ENCODE data around the gene ANAPC7. TPM values are rescaled to one million over a fixed set of nuclear protein-coding genes. Genes with fewer than 3 reads are reported as not detected.
"Not testable (repeated sequence)": the region's sequence is repeated elsewhere in the genome, so short reads cannot be mapped to it uniquely, and the experiment has no call there.

ANAPC7 gene
- total RNA-seq, 2 donors from 2014 or later = 25.9 to 45.8 TPM

- ATAC-seq = no peak
- 53 to 57% methylated on average over 2 of the region's 2 CpGs for WGBS, 2 donors
- Histone ChIP-seq H3K9me3 (no peaks in the 10 kb centered on the region), H3K36me3 (replicated peaks in 1 of 2; ENCODE audit: insufficient read depth in 1 of 2, low read depth in 2 of 2) (peaks cover 11 to 20% of the 10 kb centered on the region in 2 donors), H3K4me1 (no peaks in the 10 kb centered on the region), H3K27ac (no peak overlapping the region), H3K27me3 (no peaks in the 10 kb centered on the region), H3K4me3 (no peak overlapping the region)
- no peak for TF ChIP-seq CTCF (IDR thresholded peaks at IDR 0.05)
- TF ChIP-seq POLR2A (IDR thresholded peaks at IDR 0.05) = no peak
- DNase-seq = no peak
- intact Hi-C loops (cut with DNase I) = no loop called here
These were observed 32.7 kb upstream of the ANAPC7 start for GRCh38 chr12:110436231-110436630.

DNA sequence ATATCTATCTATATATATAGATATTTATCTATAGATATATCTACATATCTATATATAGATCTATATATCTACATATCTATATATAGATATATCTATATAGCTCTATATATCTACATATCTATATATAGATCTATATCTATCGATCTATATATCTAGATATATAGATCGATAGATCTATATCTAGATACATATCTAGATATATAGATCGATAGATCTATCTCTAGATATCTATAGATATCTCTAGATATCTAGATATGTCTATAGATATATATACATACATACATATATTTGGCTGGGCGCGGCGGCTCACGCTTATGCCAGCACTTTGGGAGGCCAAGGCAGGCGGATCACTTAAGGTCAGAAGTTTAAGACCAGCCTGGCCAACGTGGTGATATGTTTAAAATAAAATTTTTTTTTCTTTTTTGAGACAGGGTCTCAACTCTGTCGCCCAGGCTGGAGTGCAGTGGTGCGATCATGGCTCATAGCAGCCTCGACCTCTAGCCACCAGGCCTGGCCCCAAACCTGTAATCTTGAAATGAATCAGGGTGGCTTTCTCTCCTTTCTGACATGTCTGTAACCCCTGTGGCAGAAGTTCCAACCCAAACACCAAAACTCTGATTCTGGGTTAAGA lies 28.6 kb upstream of the ANAPC7 start:
- Histone ChIP-seq H3K27ac (peak overlapping the region in 2 of 4 donors; percentile 51 to 66), H3K9me3 (no peaks in the 10 kb centered on the region), H3K4me3 (peak overlapping the region; percentile 36 to 43), H3K4me1 (no peaks in the 10 kb centered on the region), H3K27me3 (no peaks in the 10 kb centered on the region), H3K36me3 (replicated peaks in 1 of 2; ENCODE audit: insufficient read depth in 1 of 2, low read depth in 2 of 2) (peaks cover 4 to 8% of the 10 kb centered on the region in 2 donors)
- TF ChIP-seq CTCF (IDR thresholded peaks at IDR 0.05) (no peak), POLR2A (IDR thresholded peaks at IDR 0.05) (no peak)
- DNase-seq (peak in 1 of 4 donors; percentile 28), ATAC-seq (no peak)
- 69 to 75% methylated on average over 12 of the region's 12 CpGs for WGBS, 2 donors
- intact Hi-C loops (cut with DNase I) = loop anchor here (2.0 kb wide), 1 partner anchor 331 kb away; no protein-coding TSS in a partner anchor

DNA sequence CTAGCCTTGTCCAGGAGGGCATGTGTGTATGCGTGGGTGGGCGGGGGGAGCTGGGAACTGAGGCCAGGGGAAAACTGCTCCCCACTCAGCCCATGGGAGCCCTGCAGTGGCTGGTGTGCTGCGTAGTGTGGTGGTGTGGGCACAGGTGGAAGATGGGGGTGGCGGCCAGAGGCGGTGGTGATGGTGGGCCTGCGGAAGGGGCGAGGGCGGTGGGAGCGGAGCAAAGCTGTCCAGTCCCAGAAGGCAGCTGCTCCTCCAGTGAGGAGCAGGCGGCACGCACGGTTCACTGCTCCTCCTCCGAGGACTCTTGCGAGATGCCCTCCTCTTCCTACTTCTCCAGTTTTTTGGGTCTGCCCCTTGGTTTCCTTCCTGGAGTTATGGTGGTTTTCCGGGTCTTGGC lies 26.2 kb upstream of the ANAPC7 start:
- H3K9me3 ChIP-seq; ATAC-seq; H3K4me3 ChIP-seq; H3K27me3 ChIP-seq; H3K27ac ChIP-seq; H3K4me1 ChIP-seq; DNase-seq; H3K36me3 ChIP-seq (replicated peaks in 1 of 2; ENCODE audit: insufficient read depth in 1 of 2, low read depth in 2 of 2): not testable (repeated sequence)
- WGBS, 2 donors = 82 to 98% methylated on average over 10 to 15 of the region's 15 CpGs
- intact Hi-C loops (cut with DNase I) = loop anchor here (2.0 kb wide), 1 partner anchor 329 kb away; no protein-coding TSS in a partner anchor

GRCh38 chr12:110426406-110426805 lies 22.9 kb upstream of the ANAPC7 start:
- Histone ChIP-seq H3K9me3 (no peaks in the 10 kb centered on the region), H3K4me3 (no peak overlapping the region), H3K27ac (no peak overlapping the region), H3K27me3 (no peaks in the 10 kb centered on the region), H3K4me1 (no peaks in the 10 kb centered on the region), H3K36me3 (replicated peaks in 1 of 2; ENCODE audit: insufficient read depth in 1 of 2, low read depth in 2 of 2) (no peaks in the 10 kb centered on the region)
- 28 to 34% methylated on average over 3 of the region's 3 CpGs for WGBS, 2 donors
- intact Hi-C loops (cut with DNase I) = no loop called here
- no peak for ATAC-seq
- TF ChIP-seq POLR2A (IDR thresholded peaks at IDR 0.05) = no peak
- TF ChIP-seq CTCF (IDR thresholded peaks at IDR 0.05) = no peak
- DNase-seq = no peak

DNA sequence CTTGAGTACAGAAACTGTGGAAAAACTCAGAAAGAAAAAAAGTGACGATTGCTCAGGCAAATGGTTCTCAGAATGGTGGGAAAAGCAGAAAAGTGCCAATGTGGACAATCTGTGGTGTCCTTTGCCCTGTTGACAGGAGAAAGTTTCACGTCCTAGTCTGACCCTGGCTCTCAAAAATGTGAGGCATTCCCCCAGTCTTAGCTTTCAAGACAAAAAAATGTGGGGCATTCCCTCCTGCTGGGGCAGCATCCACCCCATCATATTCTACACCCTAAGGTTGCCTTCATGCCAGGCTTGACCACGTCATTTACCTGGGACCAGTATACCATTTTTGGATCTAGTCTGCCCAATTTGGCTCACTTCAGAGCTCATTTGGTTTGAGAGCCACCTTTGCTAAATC lies 20.7 kb upstream of the ANAPC7 start:
- no peaks in the 10 kb centered on the region for H3K36me3 ChIP-seq (replicated peaks in 1 of 2; ENCODE audit: insufficient read depth in 1 of 2, low read depth in 2 of 2)
- no peak for TF ChIP-seq POLR2A (IDR thresholded peaks at IDR 0.05)
- TF ChIP-seq CTCF (IDR thresholded peaks at IDR 0.05) = no peak
- no peaks in the 10 kb centered on the region for H3K9me3 ChIP-seq
- no peak for ATAC-seq
- intact Hi-C loops (cut with DNase I) = no loop called here
- no peaks in the 10 kb centered on the region for H3K27me3 ChIP-seq
- no peak overlapping the region for H3K4me3 ChIP-seq
- 41 to 50% methylated on average over 3 of the region's 3 CpGs for WGBS, 2 donors
- no peaks in the 10 kb centered on the region for H3K4me1 ChIP-seq
- H3K27ac ChIP-seq = no peak overlapping the region
- DNase-seq = no peak

All from body of pancreas (tissue), 4 donors.